ENCODE measurements around the gene HDAC11. TPM values are rescaled to one million over a fixed set of nuclear protein-coding genes. Genes with fewer than 3 reads are reported as not detected.

The HDAC11 gene
- total RNA-seq, 2 experiments from 2014 or later: 0.74 to 1.1 TPM

GRCh38 chr3:13555753-13556152, 75.6 kb downstream of the HDAC11 start:
- intact Hi-C loops (cut with micrococcal nuclease; ENCODE audit: unreplicated experiment): no loop called here
- no peaks in the 10 kb centered on the region for H3K79me2 ChIP-seq (ENCODE audit: insufficient read depth, low read depth, low read length)
- TF ChIP-seq CTCF (conservative IDR thresholded peaks at IDR 0.05; ENCODE audit: low read length) (no peak), EZH2phosphoT487 (IDR thresholded peaks at IDR 0.05; ENCODE audit: borderline replicate concordance, low read depth, low read length) (no peak)
- POLR2A ChIA-PET: no interaction called here
- BruUV-seq (replicated peaks): no TSS peak
- no peak for DNase-seq (ENCODE audit: low spot score)
- no peaks in the 10 kb centered on the region for H3K9me3 ChIP-seq (ENCODE audit: low read length)
- H3K4me3 ChIP-seq (ENCODE audit: low read depth, low read length, poor library complexity, severe bottlenecking): no peak overlapping the region
- no peak overlapping the region for H3K4me2 ChIP-seq (ENCODE audit: low read length)
- H3K9me2 ChIP-seq (ENCODE audit: insufficient read depth, low read length): no peaks in the 10 kb centered on the region
- H4K20me1 ChIP-seq (ENCODE audit: insufficient read depth, low read length): no peaks in the 10 kb centered on the region
- H3K36me3 ChIP-seq (ENCODE audit: insufficient read depth, low read length): no peaks in the 10 kb centered on the region
- CTCF ChIA-PET (ENCODE audit: unreplicated experiment): no interaction called here
- no peak overlapping the region for H2AFZ ChIP-seq (ENCODE audit: low read length)
- H3K4me1 ChIP-seq (ENCODE audit: insufficient read depth, low read length, poor library complexity, severe bottlenecking): peaks cover 12% of the 10 kb centered on the region
- no peak overlapping the region for H3K27ac ChIP-seq (ENCODE audit: low read depth, low read length, poor library complexity, severe bottlenecking)

Small RNAs within 50 kb of the gene (small RNA-seq; reads per million reads assigned to genes)
- not detected for gene AC027124.2

Other genes starting within 250 kb of the HDAC11 start
- 165 and 195 TPM in 2 replicates for gene NUP210, start 60.0 kb upstream of the HDAC11 start, total RNA-seq (2014; rRNA removed; shearing (Covaris generic))
- 231 and 232 TPM in 2 replicates for gene NUP210, start 60.0 kb upstream of the HDAC11 start, total RNA-seq (2022)
- gene FBLN2, start 68.8 kb downstream of the HDAC11 start, total RNA-seq (2014; rRNA removed; shearing (Covaris generic)): not detected in 2 replicates
- not detected in 2 replicates for gene FBLN2, start 68.8 kb downstream of the HDAC11 start, total RNA-seq (2022)

Data from OCI-LY7 (cell line).